Endodermal cell (in vitro differentiated cells): Measurements from ENCODE around the gene CENPP. TPM values are rescaled to one million over a fixed set of nuclear protein-coding genes. Genes with fewer than 3 reads are reported as not detected.

Experiments used
- DNase-seq: peaks from one replicate; pipeline ENCODE4 v3.0.0-alpha.2; 2017
- H3K27ac ChIP-seq: 2 replicates; pipeline ENCODE4 v1.5.1; 2013; ENCODE audit warnings: mild to moderate bottlenecking, low read depth, low read length, moderate library complexity
- H3K27me3 ChIP-seq: 2 replicates; pipeline ENCODE4 v1.6.1; 2013; ENCODE audit warnings: mild to moderate bottlenecking, low read length, moderate library complexity; ENCODE audit not compliant: insufficient read depth, control insufficient read depth, poor library complexity, severe bottlenecking
- H3K36me3 ChIP-seq: 2 replicates; pipeline ENCODE4 v1.7.0; 2013; ENCODE audit warnings: mild to moderate bottlenecking, low read length, moderate library complexity; ENCODE audit not compliant: control insufficient read depth, insufficient read depth
- H3K4me1 ChIP-seq: one replicate; pipeline ENCODE4 v1.7.0; 2013; ENCODE audit warnings: low read length; ENCODE audit not compliant: control insufficient read depth, insufficient read depth
- H3K4me3 ChIP-seq: 2 replicates; pipeline ENCODE4 v1.5.1; 2013; ENCODE audit warnings: mild to moderate bottlenecking, low read length, moderate library complexity
- H3K9ac ChIP-seq: 2 replicates; pipeline ENCODE4 v1.6.1; 2013; ENCODE audit warnings: mild to moderate bottlenecking, low read length, moderate library complexity; ENCODE audit not compliant: poor library complexity, severe bottlenecking; ENCODE audit errors: extremely low read depth
- H3K9me3 ChIP-seq: 2 replicates; pipeline ENCODE4 v1.6.1; 2013; ENCODE audit warnings: mild to moderate bottlenecking, low read length, moderate library complexity; ENCODE audit not compliant: control insufficient read depth
- H3K27ac Mint-ChIP-seq: 2 replicates; pipeline ENCODE4 v1.8.0; 2020; ENCODE audit warnings: mixed read lengths
- H3K27me3 Mint-ChIP-seq: 2 replicates; pipeline ENCODE4 v1.8.0; 2021; ENCODE audit warnings: mild to moderate bottlenecking, mixed read lengths; ENCODE audit not compliant: insufficient read depth
- H3K36me3 Mint-ChIP-seq: 2 replicates; pipeline ENCODE4 v1.8.0; 2020; ENCODE audit warnings: low read depth, mixed read lengths
- H3K4me1 Mint-ChIP-seq: 2 replicates; pipeline ENCODE4 v1.8.0; 2020; ENCODE audit warnings: mixed read lengths
- H3K4me3 Mint-ChIP-seq: 2 replicates; pipeline ENCODE4 v1.8.0; 2020; ENCODE audit warnings: mild to moderate bottlenecking, moderate library complexity, mixed read lengths
- H3K9me3 Mint-ChIP-seq: 2 replicates; pipeline ENCODE4 v1.8.0; 2020; ENCODE audit warnings: mild to moderate bottlenecking, mixed read lengths
- WGBS, 2 experiments: methylation state at CpG; one replicate each; pipeline versions ENCODE4 v1.1.5 to v1.1.7; 2013; ENCODE audit warnings: missing lambda C conversion rate in 2 of 2, mixed read lengths in 1 of 2; ENCODE audit not compliant: insufficient coverage in 1 of 2, insufficient read length in 1 of 2; 5-methylcytosine and 5-hydroxymethylcytosine counted together
- total RNA-seq, 2 donors: library from RNA; stranded (reverse); fragmentation: NEBNext Ultra II Directional in 1 of 2; extraction: Animal tissue kit (Norgen Biotek cat#: 25700) in 1 of 2; gene quantifications; 2 replicates in 1 of 2; 3 replicates in 1 of 2; pipeline ENCODE4 v1.2.1, GENCODE V29; 2021
- TF ChIP-seq, protein P1 (sequence below): fragments of 200-600 bp; sonication (generic); conservative IDR thresholded peaks from 2 replicates; pipeline ENCODE4 v1.5.0; 2021; ENCODE audit warnings: antibody characterized with exemption, mild to moderate bottlenecking

Gene CENPP
- total RNA-seq, 2 donors from 2014 or later: 8.2 to 9.2 TPM

DNA sequence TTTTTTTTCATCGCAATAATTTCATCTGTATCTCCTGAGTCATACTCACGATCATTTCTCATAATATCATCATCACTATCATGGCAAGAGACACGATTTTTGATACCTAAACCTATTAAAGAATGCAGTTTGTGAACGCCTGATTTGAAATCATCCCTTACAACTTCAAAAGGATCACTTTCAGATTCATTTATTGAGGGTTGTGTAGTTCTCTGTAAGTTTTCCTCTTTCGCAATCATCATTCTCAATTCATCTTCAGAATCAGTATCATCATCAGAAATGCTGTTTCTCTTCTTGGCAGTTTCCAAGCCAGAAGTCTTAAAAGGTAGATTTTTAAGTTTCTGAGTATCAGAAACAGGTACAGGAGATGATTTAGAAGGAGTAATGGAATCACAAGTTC is 10.3 kb upstream of the CENPP start:
- H3K36me3 ChIP-seq: peaks cover 73% of the 10 kb centered on the region
- TF ChIP-seq, protein P1, sequence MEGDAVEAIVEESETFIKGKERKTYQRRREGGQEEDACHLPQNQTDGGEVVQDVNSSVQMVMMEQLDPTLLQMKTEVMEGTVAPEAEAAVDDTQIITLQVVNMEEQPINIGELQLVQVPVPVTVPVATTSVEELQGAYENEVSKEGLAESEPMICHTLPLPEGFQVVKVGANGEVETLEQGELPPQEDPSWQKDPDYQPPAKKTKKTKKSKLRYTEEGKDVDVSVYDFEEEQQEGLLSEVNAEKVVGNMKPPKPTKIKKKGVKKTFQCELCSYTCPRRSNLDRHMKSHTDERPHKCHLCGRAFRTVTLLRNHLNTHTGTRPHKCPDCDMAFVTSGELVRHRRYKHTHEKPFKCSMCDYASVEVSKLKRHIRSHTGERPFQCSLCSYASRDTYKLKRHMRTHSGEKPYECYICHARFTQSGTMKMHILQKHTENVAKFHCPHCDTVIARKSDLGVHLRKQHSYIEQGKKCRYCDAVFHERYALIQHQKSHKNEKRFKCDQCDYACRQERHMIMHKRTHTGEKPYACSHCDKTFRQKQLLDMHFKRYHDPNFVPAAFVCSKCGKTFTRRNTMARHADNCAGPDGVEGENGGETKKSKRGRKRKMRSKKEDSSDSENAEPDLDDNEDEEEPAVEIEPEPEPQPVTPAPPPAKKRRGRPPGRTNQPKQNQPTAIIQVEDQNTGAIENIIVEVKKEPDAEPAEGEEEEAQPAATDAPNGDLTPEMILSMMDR: no peak
- H3K9ac ChIP-seq: no peak overlapping the region
- H3K4me1 ChIP-seq: peaks cover 5% of the 10 kb centered on the region
- H3K27me3 ChIP-seq: no peaks in the 10 kb centered on the region
- Mint-ChIP-seq H3K36me3 (peaks cover 64% of the 10 kb centered on the region), H3K27me3 (no peaks in the 10 kb centered on the region), H3K4me3 (no peak overlapping the region), H3K9me3 (no peaks in the 10 kb centered on the region), H3K27ac (no peak overlapping the region), H3K4me1 (peaks cover 8% of the 10 kb centered on the region)
- no peak for DNase-seq
- no peak overlapping the region for H3K4me3 ChIP-seq
- H3K27ac ChIP-seq: no peak overlapping the region
- whole genome bisulfite sequencing, 2 experiments: 86 to 95% methylated on average over 4 to 5 of the region's 5 CpGs
- H3K9me3 ChIP-seq: no peaks in the 10 kb centered on the region

DNA sequence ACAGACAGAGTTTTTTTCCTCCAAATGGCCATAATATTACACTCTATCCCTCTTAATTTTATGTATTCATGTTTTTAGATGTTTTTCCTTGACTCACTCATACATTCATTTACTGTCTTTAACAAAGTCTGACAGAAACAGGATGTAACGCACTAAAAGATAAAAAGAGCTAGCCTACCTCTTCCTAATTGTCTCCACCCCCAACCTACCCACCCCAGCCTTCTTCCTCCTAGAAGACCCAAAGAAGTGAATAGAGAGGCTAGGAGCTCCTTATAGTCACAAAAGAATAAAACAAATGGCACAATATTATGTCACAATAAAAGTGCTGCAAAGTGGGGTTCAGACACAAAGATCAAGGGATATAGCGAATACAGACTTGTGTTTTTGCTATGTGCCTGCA is 1.3 kb upstream of the CENPP start:
- TF ChIP-seq, protein P1: no peak
- Mint-ChIP-seq H3K4me1 (peaks cover 19% of the 10 kb centered on the region), H3K36me3 (peaks cover 30% of the 10 kb centered on the region), H3K4me3 (peak overlapping the region; percentile 98), H3K27ac (peak overlapping the region; percentile 100), H3K27me3 (no peaks in the 10 kb centered on the region), H3K9me3 (no peaks in the 10 kb centered on the region)
- Histone ChIP-seq H3K9ac (peak overlapping the region; percentile 97), H3K9me3 (no peaks in the 10 kb centered on the region), H3K4me1 (no peaks in the 10 kb centered on the region), H3K27ac (no peak overlapping the region), H3K4me3 (peak overlapping the region; percentile 97), H3K27me3 (no peaks in the 10 kb centered on the region), H3K36me3 (peaks cover 35% of the 10 kb centered on the region)
- DNase-seq: no peak
- WGBS, 2 experiments: 29 to 42% methylated on average over 1 to 2 of the region's 2 CpGs

DNA sequence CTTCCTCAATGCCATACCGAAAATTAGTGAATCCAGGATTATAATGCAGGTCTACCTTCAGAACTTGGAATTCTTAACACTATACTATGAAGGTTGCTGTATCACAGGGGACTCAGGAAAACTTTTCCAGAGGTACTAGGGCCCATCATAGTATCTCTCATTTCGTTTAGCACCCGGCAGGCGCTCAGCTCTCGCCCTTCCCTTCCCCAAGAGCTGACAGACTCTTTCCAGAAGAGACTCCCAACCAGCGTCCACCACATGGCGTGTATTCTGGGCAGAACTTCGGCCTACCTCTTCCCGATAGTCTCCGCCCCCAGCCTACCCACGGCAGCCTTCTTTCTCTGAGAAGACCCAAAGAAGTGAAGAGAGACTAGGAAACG is 874 bp upstream of the CENPP start:
- no peaks in the 10 kb centered on the region for H3K27me3 Mint-ChIP-seq
- H3K27me3 ChIP-seq: no peaks in the 10 kb centered on the region
- H3K9me3 ChIP-seq: no peaks in the 10 kb centered on the region
- H3K9ac ChIP-seq: peak overlapping the region; percentile 97
- peak overlapping the region; percentile 100 for H3K27ac Mint-ChIP-seq
- H3K4me1 Mint-ChIP-seq: peaks cover 19% of the 10 kb centered on the region
- H3K36me3 Mint-ChIP-seq: peaks cover 25% of the 10 kb centered on the region
- H3K4me3 ChIP-seq: peak overlapping the region; percentile 97
- peaks cover 30% of the 10 kb centered on the region for H3K36me3 ChIP-seq
- H3K4me3 Mint-ChIP-seq: peak overlapping the region; percentile 98
- no peaks in the 10 kb centered on the region for H3K4me1 ChIP-seq
- no peaks in the 10 kb centered on the region for H3K9me3 Mint-ChIP-seq
- no peak overlapping the region for H3K27ac ChIP-seq
- DNase-seq: no peak
- TF ChIP-seq, protein P1: no peak
- 0% methylated on average over 1 to 12 of the region's 12 CpGs for WGBS, 2 experiments
